K562 (cell line): ENCODE data around the gene HOXA2.

Experiments
- EP300 ChIP-seq: IDR thresholded peaks from 2 replicates; pipeline ENCODE4 v1.6.1; 2012; ENCODE audit warnings: low read length, improper control_type of control experiment
- GTF2A2 ChIP-seq: IDR thresholded peaks from 2 replicates; pipeline ENCODE4 v1.6.1; 2016; ENCODE audit warnings: mild to moderate bottlenecking, missing genetic modification characterization, missing compliant biosample characterization
- HDAC6 ChIP-seq: IDR thresholded peaks from 2 replicates; pipeline ENCODE4 v1.6.1; 2012; ENCODE audit warnings: low read depth, mild to moderate bottlenecking, control low read depth, inconsistent platforms, low read length, moderate library complexity
- MAFK ChIP-seq: IDR thresholded peaks from 2 replicates; pipeline ENCODE4 v1.6.1; 2011; ENCODE audit warnings: low read length, improper control_type of control experiment
- MYBL2 ChIP-seq, 2 experiments: fragments of 450-650 bp in 1 of 2; sonication (generic) in 1 of 2; formaldehyde crosslinking in 1 of 2; IDR thresholded peaks; 2 replicates each; pipeline versions ENCODE4 v1.6.1 to v1.8.1; 2017 to 2022; ENCODE audit warnings: borderline replicate concordance in 1 of 2, inconsistent platforms in 1 of 2, low read depth in 1 of 2, mild to moderate bottlenecking in 1 of 2, missing genetic modification reagents in 1 of 2, moderate library complexity in 1 of 2
- NFE2L1 ChIP-seq: fragments of 450-650 bp; IDR thresholded peaks from 2 replicates; pipeline ENCODE4 v1.6.1; 2016; ENCODE audit warnings: missing genetic modification characterization, low read depth, mild to moderate bottlenecking, missing compliant biosample characterization, moderate library complexity, borderline replicate concordance
- TCF7L2 ChIP-seq: fragments of 150-350 bp; IDR thresholded peaks from 2 replicates; pipeline ENCODE4 v1.6.1; 2016; ENCODE audit warnings: low read depth, mild to moderate bottlenecking, low read length, moderate library complexity
- TEAD4 ChIP-seq, 2 experiments: sonication (generic) in 1 of 2; formaldehyde crosslinking in 1 of 2; IDR thresholded peaks; 2 replicates each; pipeline versions ENCODE4 v1.6.1 to v1.8.0; 2012 to 2022; ENCODE audit warnings: borderline replicate concordance in 1 of 2, inconsistent platforms in 1 of 2, low read length in 1 of 2, mild to moderate bottlenecking in 1 of 2, missing genetic modification reagents in 1 of 2
- ZNF282 ChIP-seq: sonication (generic); formaldehyde crosslinking; IDR thresholded peaks from 2 replicates; pipeline ENCODE4 v1.8.1; 2023; ENCODE audit warnings: missing genetic modification reagents
- ZSCAN29 ChIP-seq: fragments of 450-650 bp; IDR thresholded peaks from 2 replicates; pipeline ENCODE4 v1.6.1; 2017
- TF ChIP-seq, protein P1 (sequence below), 3 experiments: IDR thresholded peaks in 2 of 3; conservative IDR thresholded peaks in 1 of 3; 2 replicates each; pipeline ENCODE4 v1.5.1; 2011 to 2012; ENCODE audit warnings: low read length in 3 of 3, mild to moderate bottlenecking in 3 of 3, control low read depth in 2 of 3, improper control_type of control experiment in 1 of 3, inconsistent platforms in 1 of 3, low read depth in 1 of 3, mixed read lengths in 1 of 3, moderate library complexity in 1 of 3; ENCODE audit not compliant: insufficient read depth in 2 of 3
- TF ChIP-seq, protein P2 (sequence below), 2 experiments: fragments of 450-650 bp in 1 of 2; sonication (generic) in 1 of 2; formaldehyde crosslinking; conservative IDR thresholded peaks; 2 replicates each; pipeline versions ENCODE4 v1.4.0 to v1.8.1; 2020 to 2022; ENCODE audit warnings: mild to moderate bottlenecking in 1 of 2, missing genetic modification reagents in 1 of 2
- TF ChIP-seq, protein P3 (sequence below): fragments of 450-650 bp; formaldehyde crosslinking; IDR thresholded peaks from 2 replicates; pipeline ENCODE4 v1.4.0; 2020; ENCODE audit warnings: mild to moderate bottlenecking
- TF ChIP-seq, protein P4 (sequence below): fragments of 450-650 bp; IDR thresholded peaks from 2 replicates; pipeline ENCODE4 v1.6.1; 2016; ENCODE audit warnings: low read depth

DNA sequence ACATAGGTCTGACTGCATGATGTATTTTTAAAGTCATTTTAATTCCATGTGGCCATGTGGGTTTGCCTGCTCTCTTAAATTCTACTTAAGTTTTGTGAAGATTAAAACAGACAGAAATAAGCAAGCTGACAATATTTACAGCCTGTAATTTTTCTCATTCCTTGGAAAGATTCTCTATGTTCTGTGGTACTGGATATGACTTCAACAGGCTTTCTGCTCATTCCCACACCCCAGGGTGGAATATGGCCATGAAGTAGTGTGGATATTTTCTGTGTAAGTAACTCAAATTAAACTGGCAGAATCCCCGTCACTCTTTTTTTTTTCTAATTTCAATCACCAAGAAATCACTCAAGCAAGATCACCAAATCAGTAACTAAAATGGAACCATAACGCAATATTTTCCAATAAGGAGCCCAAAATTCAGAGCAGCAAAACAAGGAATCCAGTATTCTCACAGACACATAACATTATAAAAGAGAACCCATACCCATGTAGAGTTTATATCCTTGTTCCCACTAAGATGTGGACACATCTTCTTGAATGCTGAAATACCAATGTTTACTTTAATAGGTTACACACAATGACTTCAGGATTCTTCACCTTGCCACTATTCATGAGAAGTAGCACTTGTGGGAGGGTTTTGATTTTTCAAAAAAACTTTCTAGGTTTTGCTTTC, 35.3 kb upstream of the HOXA2 start:
- TF ChIP-seq, protein P1, sequence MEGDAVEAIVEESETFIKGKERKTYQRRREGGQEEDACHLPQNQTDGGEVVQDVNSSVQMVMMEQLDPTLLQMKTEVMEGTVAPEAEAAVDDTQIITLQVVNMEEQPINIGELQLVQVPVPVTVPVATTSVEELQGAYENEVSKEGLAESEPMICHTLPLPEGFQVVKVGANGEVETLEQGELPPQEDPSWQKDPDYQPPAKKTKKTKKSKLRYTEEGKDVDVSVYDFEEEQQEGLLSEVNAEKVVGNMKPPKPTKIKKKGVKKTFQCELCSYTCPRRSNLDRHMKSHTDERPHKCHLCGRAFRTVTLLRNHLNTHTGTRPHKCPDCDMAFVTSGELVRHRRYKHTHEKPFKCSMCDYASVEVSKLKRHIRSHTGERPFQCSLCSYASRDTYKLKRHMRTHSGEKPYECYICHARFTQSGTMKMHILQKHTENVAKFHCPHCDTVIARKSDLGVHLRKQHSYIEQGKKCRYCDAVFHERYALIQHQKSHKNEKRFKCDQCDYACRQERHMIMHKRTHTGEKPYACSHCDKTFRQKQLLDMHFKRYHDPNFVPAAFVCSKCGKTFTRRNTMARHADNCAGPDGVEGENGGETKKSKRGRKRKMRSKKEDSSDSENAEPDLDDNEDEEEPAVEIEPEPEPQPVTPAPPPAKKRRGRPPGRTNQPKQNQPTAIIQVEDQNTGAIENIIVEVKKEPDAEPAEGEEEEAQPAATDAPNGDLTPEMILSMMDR (IDR thresholded peaks at IDR 0.05 in 2 of 3, conservative IDR thresholded peaks at IDR 0.05 in 1 of 3; ENCODE audit: insufficient read depth in 2 of 3, low read depth in 1 of 3, low read length in 3 of 3) = no peak
- TF ChIP-seq MYBL2 (IDR thresholded peaks at IDR 0.05; ENCODE audit: low read depth) (no peak), MYBL2 (CRISPR knock-in tag; IDR thresholded peaks at IDR 0.05; ENCODE audit: borderline replicate concordance) (no peak), EP300 (no peak), HDAC6 (no peak), GTF2A2 (no peak), TEAD4 (IDR thresholded peaks at IDR 0.05; ENCODE audit: low read length) (no peak), TEAD4 (CRISPR knock-in tag; IDR thresholded peaks at IDR 0.05; ENCODE audit: borderline replicate concordance) (no peak), ZSCAN29 (no peak), NFE2L1 (tag) (no peak), TCF7L2 (no peak), ZNF282 (no peak), MAFK (no peak)
- TF ChIP-seq, protein P2, sequence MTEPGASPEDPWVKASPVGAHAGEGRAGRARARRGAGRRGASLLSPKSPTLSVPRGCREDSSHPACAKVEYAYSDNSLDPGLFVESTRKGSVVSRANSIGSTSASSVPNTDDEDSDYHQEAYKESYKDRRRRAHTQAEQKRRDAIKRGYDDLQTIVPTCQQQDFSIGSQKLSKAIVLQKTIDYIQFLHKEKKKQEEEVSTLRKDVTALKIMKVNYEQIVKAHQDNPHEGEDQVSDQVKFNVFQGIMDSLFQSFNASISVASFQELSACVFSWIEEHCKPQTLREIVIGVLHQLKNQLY (CRISPR knock-in tag; conservative IDR thresholded peaks at IDR 0.05) = no peak
- TF ChIP-seq, protein P3, sequence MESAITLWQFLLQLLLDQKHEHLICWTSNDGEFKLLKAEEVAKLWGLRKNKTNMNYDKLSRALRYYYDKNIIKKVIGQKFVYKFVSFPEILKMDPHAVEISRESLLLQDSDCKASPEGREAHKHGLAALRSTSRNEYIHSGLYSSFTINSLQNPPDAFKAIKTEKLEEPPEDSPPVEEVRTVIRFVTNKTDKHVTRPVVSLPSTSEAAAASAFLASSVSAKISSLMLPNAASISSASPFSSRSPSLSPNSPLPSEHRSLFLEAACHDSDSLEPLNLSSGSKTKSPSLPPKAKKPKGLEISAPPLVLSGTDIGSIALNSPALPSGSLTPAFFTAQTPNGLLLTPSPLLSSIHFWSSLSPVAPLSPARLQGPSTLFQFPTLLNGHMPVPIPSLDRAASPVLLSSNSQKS (CRISPR knock-in tag) = no peak
- TF ChIP-seq, protein P4, sequence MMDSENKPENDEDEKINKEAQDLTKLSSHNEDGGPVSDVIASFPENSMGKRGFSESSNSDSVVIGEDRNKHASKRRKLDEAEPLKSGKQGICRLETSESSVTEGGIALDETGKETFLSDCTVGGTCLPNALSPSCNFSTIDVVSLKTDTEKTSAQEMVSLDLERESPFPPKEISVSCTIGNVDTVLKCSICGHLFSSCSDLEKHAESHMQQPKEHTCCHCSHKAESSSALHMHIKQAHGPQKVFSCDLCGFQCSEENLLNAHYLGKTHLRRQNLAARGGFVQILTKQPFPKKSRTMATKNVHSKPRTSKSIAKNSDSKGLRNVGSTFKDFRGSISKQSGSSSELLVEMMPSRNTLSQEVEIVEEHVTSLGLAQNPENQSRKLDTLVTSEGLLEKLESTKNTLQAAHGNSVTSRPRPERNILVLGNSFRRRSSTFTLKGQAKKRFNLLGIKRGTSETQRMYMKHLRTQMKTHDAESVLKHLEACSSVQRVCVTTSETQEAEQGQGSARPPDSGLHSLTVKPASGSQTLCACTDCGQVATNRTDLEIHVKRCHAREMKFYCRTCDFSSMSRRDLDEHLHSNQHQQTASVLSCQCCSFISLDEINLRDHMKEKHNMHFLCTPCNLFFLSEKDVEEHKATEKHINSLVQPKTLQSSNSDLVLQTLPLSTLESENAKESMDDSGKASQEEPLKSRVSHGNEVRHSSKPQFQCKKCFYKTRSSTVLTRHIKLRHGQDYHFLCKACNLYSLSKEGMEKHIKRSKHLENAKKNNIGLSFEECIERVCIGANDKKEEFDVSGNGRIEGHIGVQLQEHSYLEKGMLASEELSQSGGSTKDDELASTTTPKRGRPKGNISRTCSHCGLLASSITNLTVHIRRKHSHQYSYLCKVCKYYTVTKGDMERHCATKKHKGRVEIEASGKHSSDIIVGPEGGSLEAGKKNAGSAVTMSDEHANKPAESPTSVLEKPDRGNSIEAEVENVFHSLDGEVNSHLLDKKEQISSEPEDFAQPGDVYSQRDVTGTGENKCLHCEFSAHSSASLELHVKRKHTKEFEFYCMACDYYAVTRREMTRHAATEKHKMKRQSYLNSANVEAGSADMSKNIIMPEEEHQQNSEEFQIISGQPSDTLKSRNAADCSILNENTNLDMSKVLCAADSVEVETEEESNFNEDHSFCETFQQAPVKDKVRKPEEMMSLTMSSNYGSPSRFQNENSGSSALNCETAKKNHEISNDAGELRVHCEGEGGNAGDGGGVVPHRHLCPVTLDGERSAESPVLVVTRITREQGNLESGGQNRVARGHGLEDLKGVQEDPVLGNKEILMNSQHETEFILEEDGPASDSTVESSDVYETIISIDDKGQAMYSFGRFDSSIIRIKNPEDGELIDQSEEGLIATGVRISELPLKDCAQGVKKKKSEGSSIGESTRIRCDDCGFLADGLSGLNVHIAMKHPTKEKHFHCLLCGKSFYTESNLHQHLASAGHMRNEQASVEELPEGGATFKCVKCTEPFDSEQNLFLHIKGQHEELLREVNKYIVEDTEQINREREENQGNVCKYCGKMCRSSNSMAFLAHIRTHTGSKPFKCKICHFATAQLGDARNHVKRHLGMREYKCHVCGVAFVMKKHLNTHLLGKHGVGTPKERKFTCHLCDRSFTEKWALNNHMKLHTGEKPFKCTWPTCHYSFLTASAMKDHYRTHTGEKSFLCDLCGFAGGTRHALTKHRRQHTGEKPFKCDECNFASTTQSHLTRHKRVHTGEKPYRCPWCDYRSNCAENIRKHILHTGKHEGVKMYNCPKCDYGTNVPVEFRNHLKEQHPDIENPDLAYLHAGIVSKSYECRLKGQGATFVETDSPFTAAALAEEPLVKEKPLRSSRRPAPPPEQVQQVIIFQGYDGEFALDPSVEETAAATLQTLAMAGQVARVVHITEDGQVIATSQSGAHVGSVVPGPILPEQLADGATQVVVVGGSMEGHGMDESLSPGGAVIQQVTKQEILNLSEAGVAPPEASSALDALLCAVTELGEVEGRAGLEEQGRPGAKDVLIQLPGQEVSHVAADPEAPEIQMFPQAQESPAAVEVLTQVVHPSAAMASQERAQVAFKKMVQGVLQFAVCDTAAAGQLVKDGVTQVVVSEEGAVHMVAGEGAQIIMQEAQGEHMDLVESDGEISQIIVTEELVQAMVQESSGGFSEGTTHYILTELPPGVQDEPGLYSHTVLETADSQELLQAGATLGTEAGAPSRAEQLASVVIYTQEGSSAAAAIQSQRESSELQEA = no peak
